HG03066 (cell line): ENCODE data around the gene ANKMY1.

ENCODE experiments used
- ATAC-seq: cut with Tn5 transposase; IDR thresholded peaks from one replicate; pipeline ENCODE4 v1.9.1; 2021; ENCODE audit warnings: low read depth; ENCODE audit not compliant: unreplicated experiment

ANKMY1 gene

GRCh38 chr2:240582781-240583180 lies 25.0 kb upstream of the ANKMY1 start:
- ATAC-seq, result no peak

- ATAC-seq, result no peak
Measured at GRCh38 chr2:240581811-240582210, 24.0 kb upstream of the ANKMY1 start.

- ATAC-seq, result no peak
Measured at GRCh38 chr2:240579771-240580614, 22.2 kb upstream of the ANKMY1 start.

GRCh38 chr2:240579071-240579762 lies 21.4 kb upstream of the ANKMY1 start:
- no peak for ATAC-seq

DNA sequence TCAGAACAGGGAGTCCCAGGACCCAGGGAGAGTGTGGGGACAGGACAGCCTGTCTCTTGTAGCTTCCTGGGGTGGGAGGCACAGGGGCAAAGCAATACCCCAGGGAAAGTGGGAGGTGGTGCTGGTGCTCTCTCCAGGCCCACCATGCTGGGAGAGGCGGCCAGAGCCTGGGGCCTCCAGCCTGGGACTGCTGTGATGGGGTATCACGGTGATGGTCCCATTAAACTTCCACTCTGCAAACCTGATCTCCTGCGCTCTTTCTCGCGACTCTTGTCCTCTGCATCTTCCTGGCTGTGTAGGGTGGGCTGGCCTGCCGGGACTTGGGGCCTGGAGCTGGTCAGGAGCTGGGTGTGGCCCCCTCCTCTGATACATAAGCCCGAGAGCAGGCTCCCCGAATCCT lies 20.7 kb upstream of the ANKMY1 start:
- no peak for ATAC-seq

DNA sequence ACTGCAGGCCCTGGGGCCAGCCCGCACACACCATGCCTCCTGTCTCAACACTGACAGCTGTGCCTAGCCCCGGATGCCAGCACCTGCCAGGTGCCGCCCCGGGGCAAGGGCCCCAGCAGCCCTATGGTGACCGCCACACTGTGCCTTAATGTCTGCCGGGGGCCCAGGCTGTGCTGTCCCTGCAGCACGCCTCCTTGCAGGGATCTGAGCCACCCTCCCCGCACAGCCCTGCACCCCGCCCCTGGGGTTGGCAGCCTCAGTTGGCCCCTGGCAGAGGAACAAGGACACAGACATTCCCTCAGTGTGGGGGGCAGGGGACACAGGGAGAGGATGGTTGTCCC lies 20.3 kb upstream of the ANKMY1 start:
- no peak for ATAC-seq

- ATAC-seq, result no peak
Measured at GRCh38 chr2:240577281-240578109, 19.7 kb upstream of the ANKMY1 start.

DNA sequence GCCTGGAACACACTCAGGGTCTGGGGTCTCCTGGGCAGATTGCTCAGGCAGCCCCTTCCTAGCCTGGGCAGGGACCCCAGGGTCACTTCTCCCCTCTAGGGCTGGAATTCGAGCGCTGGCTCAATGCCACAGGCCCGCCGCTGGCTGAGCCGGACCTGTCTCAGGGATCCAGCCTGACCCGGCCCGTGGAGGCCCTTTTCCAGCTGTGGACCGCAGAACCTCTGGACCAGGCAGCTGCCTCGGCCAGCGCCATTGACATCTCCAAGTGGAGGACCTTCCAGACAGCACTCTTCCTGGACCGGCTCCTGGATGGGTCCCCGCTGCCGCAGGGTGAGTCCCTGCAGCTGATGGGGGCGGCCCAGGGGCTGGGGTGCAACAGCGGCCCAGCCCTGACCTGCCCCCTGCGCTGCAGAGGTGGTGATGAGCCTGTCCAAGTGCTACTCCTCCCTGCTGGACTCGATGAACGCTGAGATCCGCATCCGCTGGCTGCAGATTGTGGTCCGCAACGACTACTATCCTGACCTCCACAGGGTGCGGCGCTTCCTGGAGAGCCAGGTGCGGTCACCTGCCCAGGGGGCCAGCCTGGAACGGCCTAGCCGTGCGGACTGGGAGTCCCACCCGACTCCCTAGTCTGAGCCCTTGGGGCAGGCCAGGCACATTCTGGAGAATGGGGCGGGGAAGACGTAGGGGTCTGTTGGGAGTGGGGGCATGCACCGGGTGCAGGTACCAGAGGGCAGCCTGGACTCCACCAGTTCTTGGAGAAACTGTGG lies 18.8 kb upstream of the ANKMY1 start:
- no peak for ATAC-seq

- no peak for ATAC-seq
Measured at GRCh38 chr2:240576036-240576435, 18.2 kb upstream of the ANKMY1 start.

DNA sequence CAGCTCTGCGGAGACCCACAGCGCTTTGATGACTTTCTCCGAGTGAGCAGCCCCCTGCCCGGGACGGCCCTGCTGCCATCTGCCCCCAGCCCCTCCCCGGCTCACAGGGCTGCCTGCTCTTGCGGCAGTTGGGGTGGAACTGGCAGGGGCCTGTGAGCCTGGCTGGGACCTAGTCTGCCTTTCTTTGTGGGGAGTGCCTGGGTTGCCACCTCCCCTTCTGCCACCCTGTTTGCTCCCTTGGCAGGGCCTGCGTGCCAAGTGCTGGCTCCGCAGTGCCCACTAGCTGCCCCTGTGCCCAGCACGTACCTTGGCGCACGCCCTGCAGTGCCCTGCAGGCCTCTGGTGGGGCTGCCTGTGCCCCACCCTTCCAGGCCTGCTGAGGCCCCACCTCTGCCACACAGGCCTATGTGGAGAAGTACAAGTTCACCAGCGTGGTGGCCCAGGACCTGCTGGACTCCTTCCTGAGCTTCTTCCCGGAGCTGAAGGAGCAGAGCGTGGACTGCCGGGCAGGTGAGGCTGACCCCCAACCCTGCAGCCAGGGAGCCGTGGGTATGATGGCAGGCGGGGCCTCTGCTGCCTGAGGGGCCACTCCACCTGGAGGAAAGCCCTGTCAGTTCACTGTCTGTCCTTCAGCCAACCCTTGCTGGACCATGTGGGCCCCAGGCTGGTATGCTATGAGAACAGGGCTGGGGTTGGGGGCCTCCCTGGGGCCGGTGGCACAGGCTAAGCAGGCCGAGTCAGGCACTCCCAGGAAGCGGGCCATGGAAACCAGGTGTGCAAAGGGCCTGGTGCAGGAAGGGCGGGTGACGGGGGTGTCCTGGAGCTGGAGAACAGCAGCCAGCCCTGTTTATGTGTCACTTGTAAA lies 17.5 kb upstream of the ANKMY1 start:
- ATAC-seq, result no peak

DNA sequence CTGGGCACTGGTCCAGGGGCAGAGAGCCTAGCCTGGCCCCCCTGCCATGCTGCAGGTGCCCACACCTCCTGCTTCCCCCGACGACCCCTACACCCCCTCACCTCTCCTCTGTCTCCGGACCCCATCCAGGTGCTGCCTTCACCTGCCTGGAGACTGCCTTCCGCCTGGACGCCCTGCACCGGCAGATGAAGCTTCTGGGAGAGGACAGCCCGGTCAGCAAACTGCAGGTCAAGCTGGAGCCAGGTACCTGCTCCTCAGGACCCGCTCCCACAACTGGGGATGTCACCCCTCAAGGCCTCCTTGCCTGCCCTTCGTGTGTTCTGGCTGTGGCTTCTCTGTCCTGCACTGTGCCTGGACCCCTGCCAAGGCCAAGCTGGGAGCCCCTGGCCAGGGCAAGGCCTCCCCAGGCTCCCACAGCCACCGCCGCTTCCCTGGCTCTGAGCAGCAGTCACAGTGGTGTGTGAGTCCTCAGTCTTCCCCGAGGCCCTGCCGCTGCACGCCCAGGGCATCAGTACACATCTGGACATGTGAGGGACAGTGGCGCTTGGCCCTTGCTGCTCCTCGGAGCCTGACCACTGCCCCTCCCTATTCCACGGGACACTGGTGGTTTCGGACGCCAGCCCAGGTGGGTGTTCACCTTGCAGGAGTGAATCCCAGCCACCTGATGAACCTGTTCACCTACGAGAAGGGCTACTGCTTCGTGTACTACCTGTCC lies 16.8 kb upstream of the ANKMY1 start:
- no peak for ATAC-seq

DNA sequence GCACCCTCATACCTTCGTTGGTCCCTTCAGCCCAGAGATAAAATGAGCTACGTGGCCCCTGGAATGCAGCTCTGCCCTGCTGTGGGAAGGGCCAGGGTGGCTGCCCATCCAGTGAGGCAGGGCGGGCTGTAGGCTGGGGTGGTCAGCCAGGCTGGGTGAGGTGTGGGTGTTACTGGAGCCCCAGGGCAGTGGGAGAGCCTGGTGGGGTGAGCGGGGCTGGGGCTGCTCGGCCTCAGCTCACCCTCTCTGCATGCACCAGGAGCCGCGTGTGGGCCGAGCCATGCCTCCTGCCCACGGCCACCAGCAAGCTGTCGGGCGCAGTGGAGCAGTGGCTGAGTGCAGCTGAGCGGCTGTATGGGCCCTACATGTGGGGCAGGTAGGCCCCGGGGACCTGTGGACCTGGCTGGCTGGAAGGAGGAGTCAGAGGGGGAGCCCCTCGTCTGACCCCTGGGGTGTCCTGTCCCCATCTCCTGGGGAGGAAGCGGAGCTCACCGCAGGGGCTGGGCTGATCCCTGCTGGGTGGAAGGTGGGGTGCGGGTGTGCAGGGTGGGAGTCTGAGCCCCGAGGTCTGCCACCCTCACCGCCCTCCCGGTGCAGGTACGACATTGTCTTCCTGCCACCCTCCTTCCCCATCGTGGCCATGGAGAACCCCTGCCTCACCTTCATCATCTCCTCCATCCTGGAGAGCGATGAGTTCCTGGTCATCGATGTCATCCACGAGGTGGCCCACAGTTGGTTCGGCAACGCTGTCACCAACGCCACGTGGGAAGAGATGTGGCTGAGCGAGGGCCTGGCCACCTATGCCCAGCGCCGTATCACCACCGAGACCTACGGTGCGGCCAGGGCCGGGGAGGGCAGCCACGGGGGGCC lies 16.0 kb upstream of the ANKMY1 start:
- no peak for ATAC-seq

GRCh38 chr2:240573071-240573515 lies 15.3 kb upstream of the ANKMY1 start:
- ATAC-seq, result no peak

DNA sequence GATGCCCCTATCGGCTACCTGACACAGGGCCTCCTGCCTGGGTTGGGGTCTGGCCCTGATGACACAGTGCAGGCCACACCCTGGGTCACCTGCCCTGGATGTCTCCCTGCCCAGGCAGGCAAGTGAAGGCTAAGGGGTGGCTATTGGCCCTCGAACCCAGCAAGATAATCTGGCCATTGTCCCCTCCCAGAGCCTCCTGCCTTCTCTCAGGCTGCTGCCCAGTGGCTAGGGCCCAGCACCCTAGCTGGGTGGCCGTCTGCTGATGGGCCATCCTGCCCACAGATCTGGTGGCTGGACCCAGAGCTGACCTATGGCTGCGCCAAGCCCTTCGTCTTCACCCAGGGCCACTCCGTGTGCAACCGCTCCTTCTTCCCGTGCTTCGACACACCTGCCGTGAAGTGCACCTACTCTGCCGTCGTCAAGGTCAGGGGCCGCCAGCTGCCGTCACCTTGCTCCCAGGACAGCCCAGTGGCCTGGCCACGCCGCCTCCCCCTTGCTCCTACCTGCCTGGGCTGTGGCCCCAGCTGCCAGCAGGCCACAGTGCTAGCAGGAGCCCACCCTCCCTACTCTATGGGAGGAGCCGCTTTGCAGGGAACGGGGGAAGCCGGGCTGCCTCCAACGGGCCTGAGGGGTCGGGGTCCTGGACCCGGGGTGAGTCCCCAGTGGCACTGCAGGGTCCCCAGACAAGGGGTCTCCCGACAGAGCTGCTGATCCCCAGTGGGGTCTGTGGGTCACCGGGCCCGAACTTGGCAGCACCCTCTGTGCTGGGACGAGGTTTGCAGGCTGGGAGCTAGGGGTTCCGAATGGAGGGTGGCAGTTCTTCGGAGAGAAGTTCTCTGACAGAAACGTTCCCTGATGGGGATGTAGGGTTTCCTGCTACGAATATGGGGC lies 14.6 kb upstream of the ANKMY1 start:
- ATAC-seq, result no peak

DNA sequence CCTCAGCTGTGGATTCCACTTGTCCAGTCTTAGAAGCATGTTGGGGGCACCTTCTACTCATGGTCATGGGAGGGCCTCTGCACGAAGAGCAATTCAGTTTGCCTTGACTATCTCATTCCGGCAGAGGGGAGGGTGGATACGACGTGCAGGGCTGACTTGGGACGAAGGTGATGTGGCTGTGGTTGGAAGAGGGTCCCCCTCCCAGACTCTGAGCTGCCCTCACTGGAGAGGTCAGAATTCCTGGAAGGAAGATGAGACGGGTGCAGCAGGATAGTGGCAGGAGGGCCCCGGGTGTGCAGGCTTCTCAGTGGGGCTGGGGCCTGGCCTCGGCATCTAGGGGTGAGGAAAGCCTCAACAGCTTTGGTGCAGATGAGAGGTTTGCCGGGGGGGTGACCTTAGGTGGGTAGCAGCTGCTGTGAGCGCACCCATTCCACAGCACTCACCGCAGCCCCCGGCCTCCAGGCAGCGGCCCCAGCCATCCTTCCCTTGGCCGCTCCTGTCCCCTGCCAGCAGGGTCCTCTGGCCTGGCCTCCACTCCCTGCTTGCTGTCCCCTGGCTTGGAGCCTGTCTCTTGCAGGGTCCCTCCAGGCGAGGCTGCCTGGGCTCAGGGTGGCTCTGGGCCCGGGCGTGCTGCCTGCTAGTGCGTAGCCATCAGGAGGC lies 13.7 kb upstream of the ANKMY1 start:
- no peak for ATAC-seq

DNA sequence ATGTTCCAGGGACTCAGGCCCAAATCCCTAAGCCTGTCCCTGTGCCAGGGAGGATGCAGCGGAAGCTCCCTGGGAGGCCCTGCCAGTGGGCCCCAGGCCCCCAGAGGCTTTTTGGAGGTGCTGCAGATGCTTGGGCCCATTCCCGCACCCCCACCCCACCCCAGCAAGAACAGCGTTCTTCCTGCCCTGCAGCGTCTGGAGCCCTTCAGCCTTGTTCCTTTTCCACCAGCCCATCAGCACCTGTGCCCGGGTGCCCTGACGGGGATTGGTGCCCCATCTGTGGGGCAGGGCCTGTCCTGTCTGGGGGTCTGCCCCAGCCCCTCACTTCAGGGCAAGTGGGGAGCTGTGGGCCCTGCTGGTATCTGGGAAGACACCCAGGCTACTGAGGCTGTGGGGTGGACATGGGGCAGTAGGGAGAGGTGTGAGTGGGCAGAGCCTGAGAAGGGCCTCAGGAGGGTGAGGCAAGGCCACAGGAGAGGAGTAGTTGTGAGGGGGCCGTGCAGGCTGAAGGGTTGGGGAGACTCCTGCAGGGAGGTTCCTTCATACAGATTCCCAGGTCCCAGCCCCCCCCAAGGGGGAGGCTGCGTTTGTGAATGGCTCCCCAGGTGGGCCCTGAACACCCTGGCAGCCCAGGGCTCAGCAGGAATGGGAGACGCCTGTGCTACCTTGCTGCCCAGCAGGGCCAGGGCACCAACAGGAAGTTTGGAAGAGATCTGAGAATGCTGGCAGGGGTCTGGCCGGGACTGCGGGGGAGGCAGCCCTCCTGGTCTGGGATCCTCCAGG lies 12.9 kb upstream of the ANKMY1 start:
- no peak for ATAC-seq
